B cell (primary cell): ENCODE data around the gene CORO2B.

ENCODE experiments used
- EZH2 ChIP-seq: IDR thresholded peaks from 2 replicates; pipeline ENCODE4 v1.6.1; 2012; ENCODE audit warnings: borderline replicate concordance, low read depth, mild to moderate bottlenecking, moderate library complexity, low read length; ENCODE audit not compliant: insufficient read depth, poor library complexity, severe bottlenecking
- TF ChIP-seq, protein P1 (sequence below): fragments of 200-600 bp; IDR thresholded peaks from one replicate; pipeline ENCODE4 v1.8.0; 2022; ENCODE audit warnings: antibody characterized with exemption, mild to moderate bottlenecking

DNA sequence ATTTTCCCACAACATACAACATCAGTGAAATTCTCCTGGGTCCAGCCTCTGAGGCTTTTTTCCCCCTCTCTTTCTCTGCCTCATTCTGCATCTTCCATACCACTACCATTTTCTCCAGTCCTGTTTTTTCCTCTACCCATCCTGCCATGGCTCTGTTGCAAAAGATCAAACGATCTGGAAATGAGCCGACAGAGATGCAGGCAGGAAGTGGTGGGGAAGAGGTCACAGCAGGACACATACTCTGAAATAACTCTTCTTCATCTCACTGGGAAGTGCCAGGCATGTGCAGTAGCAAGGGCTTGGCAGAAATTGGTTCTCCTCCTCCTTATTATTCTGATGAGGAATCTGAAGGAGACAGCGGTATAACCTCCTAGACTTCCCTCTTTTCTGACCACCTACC, 114.3 kb downstream of the CORO2B start:
- TF ChIP-seq EZH2: no peak
- TF ChIP-seq, protein P1, sequence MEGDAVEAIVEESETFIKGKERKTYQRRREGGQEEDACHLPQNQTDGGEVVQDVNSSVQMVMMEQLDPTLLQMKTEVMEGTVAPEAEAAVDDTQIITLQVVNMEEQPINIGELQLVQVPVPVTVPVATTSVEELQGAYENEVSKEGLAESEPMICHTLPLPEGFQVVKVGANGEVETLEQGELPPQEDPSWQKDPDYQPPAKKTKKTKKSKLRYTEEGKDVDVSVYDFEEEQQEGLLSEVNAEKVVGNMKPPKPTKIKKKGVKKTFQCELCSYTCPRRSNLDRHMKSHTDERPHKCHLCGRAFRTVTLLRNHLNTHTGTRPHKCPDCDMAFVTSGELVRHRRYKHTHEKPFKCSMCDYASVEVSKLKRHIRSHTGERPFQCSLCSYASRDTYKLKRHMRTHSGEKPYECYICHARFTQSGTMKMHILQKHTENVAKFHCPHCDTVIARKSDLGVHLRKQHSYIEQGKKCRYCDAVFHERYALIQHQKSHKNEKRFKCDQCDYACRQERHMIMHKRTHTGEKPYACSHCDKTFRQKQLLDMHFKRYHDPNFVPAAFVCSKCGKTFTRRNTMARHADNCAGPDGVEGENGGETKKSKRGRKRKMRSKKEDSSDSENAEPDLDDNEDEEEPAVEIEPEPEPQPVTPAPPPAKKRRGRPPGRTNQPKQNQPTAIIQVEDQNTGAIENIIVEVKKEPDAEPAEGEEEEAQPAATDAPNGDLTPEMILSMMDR: no peak
